ENCODE data around the gene ZIC1.

The ZIC1 gene

DNA sequence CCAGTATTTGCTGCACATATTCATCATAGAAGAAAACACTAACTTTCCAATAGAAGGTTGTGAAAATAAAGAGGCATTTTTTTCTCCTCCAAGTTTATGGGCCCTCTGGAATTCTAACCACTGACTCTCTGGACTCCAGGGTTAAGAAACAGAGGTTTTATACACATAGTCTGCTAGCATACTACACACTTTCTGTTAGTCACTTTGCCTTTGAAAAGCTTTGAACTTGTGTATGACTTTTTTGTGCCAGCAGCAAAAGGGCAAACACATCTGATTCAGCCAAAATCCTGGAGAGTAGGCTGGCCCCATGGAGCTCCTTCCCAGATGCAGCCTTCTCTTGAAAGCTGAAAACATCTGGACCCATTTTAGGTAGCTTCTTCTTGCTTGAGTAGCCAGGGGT is 9.1 kb upstream of the ZIC1 start:
- Histone ChIP-seq H3K4me3 (replicated peaks; ENCODE audit: low read depth, low read length) (no peak overlapping the region), H3K27me3 (replicated peaks; ENCODE audit: control insufficient read depth, insufficient read depth, low read length) (no peaks in the 10 kb centered on the region; the same call in 1 of the 2 replicates), H3K36me3 (ENCODE audit: control insufficient read depth, insufficient read depth, low read length) (no peaks in the 10 kb centered on the region)
- TF ChIP-seq, protein P1, sequence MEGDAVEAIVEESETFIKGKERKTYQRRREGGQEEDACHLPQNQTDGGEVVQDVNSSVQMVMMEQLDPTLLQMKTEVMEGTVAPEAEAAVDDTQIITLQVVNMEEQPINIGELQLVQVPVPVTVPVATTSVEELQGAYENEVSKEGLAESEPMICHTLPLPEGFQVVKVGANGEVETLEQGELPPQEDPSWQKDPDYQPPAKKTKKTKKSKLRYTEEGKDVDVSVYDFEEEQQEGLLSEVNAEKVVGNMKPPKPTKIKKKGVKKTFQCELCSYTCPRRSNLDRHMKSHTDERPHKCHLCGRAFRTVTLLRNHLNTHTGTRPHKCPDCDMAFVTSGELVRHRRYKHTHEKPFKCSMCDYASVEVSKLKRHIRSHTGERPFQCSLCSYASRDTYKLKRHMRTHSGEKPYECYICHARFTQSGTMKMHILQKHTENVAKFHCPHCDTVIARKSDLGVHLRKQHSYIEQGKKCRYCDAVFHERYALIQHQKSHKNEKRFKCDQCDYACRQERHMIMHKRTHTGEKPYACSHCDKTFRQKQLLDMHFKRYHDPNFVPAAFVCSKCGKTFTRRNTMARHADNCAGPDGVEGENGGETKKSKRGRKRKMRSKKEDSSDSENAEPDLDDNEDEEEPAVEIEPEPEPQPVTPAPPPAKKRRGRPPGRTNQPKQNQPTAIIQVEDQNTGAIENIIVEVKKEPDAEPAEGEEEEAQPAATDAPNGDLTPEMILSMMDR (IDR thresholded peaks at IDR 0.05; ENCODE audit: insufficient read depth, low read length, poor library complexity, severe bottlenecking), result no peak
- no peak for DNase-seq (ENCODE audit: extremely low read depth, insufficient read length)

DNA sequence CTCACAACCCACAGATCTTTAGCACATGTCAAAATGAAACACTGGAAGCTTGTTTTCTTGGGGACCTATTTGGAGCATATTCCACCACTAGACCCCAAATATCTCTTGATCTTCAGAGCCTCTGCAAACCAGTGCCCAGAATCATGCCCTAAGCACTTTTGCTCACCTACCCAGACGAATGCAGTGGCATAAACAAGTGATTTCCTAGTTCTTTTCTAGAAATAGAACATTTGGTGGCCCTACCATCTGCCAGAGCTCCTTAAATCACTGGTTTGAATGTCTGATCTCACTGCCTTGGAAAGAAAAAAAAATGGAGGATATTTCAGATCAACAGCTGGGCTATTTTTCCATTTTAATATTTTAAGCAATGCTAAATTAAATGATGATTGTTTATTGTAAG is 8.2 kb upstream of the ZIC1 start:
- Histone ChIP-seq H3K4me3 (replicated peaks; ENCODE audit: low read depth, low read length) (no peak overlapping the region), H3K36me3 (ENCODE audit: control insufficient read depth, insufficient read depth, low read length) (no peaks in the 10 kb centered on the region), H3K27me3 (replicated peaks; ENCODE audit: control insufficient read depth, insufficient read depth, low read length) (no peaks in the 10 kb centered on the region; the same call in 1 of the 2 replicates)
- TF ChIP-seq, protein P1 (IDR thresholded peaks at IDR 0.05; ENCODE audit: insufficient read depth, low read length, poor library complexity, severe bottlenecking), result no peak
- no peak for DNase-seq (ENCODE audit: extremely low read depth, insufficient read length)

DNA sequence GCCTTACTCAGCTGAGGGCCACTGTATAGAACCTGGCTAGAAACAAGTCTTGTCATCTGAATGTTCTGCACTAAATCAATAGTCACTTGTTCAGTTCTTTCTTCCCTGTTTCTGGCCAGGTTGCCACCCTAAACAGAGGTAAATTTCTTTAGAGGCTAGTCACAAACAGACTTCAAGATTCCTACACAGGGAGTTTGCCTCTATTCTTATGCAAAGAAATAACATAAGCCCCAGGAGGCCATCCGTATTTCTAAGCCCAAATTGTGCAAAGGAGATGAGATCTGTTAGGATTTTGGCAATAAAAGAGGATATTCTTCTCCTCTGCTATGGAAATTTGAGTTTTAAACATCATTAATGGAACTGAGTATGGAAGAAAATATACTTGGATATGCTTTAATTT is 7.7 kb upstream of the ZIC1 start:
- Histone ChIP-seq H3K36me3 (ENCODE audit: control insufficient read depth, insufficient read depth, low read length) (no peaks in the 10 kb centered on the region), H3K27me3 (replicated peaks; ENCODE audit: control insufficient read depth, insufficient read depth, low read length) (no peaks in the 10 kb centered on the region; the same call in none of the 2 replicates), H3K4me3 (replicated peaks; ENCODE audit: low read depth, low read length) (no peak overlapping the region)
- TF ChIP-seq, protein P1 (IDR thresholded peaks at IDR 0.05; ENCODE audit: insufficient read depth, low read length, poor library complexity, severe bottlenecking), result no peak
- DNase-seq (ENCODE audit: extremely low read depth, insufficient read length), result no peak

DNA sequence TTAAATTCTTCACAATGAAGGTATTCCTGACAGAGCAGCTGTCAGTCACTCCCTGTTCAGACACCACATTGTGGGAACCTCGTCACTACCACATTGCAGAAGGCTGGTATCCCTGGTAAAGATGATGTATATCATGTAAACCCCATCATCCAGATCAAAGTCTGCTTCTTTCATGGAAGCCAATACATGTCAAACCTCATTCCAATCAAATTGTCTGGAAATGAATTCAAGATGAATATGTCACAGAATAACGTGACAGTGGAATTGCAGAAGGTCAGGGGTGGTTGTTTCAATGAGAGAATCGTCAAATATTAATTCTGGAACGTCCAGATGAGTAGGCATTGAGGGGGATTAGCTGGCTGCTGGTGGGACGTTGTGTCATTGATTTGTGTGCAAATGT is 7.0 kb upstream of the ZIC1 start:
- H3K27me3 ChIP-seq (replicated peaks; ENCODE audit: control insufficient read depth, insufficient read depth, low read length), result no peaks in the 10 kb centered on the region; the same call in none of the 2 replicates
- no peak overlapping the region for H3K4me3 ChIP-seq (replicated peaks; ENCODE audit: low read depth, low read length)
- H3K36me3 ChIP-seq (ENCODE audit: control insufficient read depth, insufficient read depth, low read length), result no peaks in the 10 kb centered on the region
- TF ChIP-seq, protein P1 (IDR thresholded peaks at IDR 0.05; ENCODE audit: insufficient read depth, low read length, poor library complexity, severe bottlenecking), result no peak
- DNase-seq (ENCODE audit: extremely low read depth, insufficient read length), result no peak

DNA sequence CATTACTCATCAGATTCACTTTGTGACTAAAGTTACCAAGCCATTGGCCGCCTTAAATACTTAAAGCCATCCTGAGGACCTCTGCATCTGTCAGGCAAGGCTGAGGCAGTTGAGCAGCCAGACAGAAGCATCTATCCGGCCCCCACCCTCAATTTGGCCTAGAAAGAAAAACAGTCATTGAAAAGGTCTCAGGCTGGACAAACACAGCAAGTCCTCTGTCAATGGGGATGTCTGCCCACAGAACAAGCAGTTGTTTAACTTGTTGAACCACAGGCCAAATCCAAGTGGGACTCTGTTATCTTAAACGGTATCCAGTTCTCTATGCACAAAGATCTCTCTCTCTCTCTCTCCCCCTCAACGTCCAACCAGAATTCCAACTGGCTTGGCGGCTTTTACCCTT is 5.7 kb upstream of the ZIC1 start:
- TF ChIP-seq, protein P1 (IDR thresholded peaks at IDR 0.05; ENCODE audit: insufficient read depth, low read length, poor library complexity, severe bottlenecking), result no peak
- Histone ChIP-seq H3K27me3 (replicated peaks; ENCODE audit: control insufficient read depth, insufficient read depth, low read length) (no peaks in the 10 kb centered on the region; the same call in none of the 2 replicates), H3K36me3 (ENCODE audit: control insufficient read depth, insufficient read depth, low read length) (no peaks in the 10 kb centered on the region), H3K4me3 (replicated peaks; ENCODE audit: low read depth, low read length) (no peak overlapping the region)
- DNase-seq (ENCODE audit: extremely low read depth, insufficient read length), result no peak

Data from GM06990 (cell line).